LoVo (cell line): Measurements from ENCODE around the gene SPIRE1.
"Not testable (repeated sequence)": the region's sequence is repeated elsewhere in the genome, so short reads cannot be mapped to it uniquely, and the experiment has no call there.

Experiments
- DNase-seq: peaks from one replicate; pipeline ENCODE4 v3.0.0-alpha.2; 2016; ENCODE audit warnings: low spot score

Gene SPIRE1

GRCh38 chr18:12485479-12486105, 172.3 kb downstream of the SPIRE1 start:
- DNase-seq = no peak

- DNase-seq = not testable (repeated sequence)
Observed at GRCh38 chr18:12481915-12482314, 176.0 kb downstream of the SPIRE1 start.

- no peak for DNase-seq
Observed at GRCh38 chr18:12479982-12480381, 177.9 kb downstream of the SPIRE1 start.

GRCh38 chr18:12479536-12479935, 178.4 kb downstream of the SPIRE1 start:
- DNase-seq = no peak

GRCh38 chr18:12478269-12479047, 179.4 kb downstream of the SPIRE1 start:
- no peak for DNase-seq

- no peak for DNase-seq
Observed at GRCh38 chr18:12477606-12478005, 180.3 kb downstream of the SPIRE1 start.

- DNase-seq = no peak
Observed at GRCh38 chr18:12476955-12477354, 181.0 kb downstream of the SPIRE1 start.

- DNase-seq = no peak
Observed at GRCh38 chr18:12474876-12475275, 183.0 kb downstream of the SPIRE1 start.

- no peak for DNase-seq
Observed at GRCh38 chr18:12474146-12474545, 183.8 kb downstream of the SPIRE1 start.

- no peak for DNase-seq
Observed at GRCh38 chr18:12470382-12471075, 187.4 kb downstream of the SPIRE1 start.

GRCh38 chr18:12468445-12468844, 189.5 kb downstream of the SPIRE1 start:
- no peak for DNase-seq

- DNase-seq = no peak
Observed at GRCh38 chr18:12464731-12465130, 193.2 kb downstream of the SPIRE1 start.

- DNase-seq = no peak
Observed at GRCh38 chr18:12463191-12463590, 194.7 kb downstream of the SPIRE1 start.

- no peak for DNase-seq
Observed at GRCh38 chr18:12462242-12462641, 195.7 kb downstream of the SPIRE1 start.

GRCh38 chr18:12461326-12461725, 196.6 kb downstream of the SPIRE1 start:
- DNase-seq = no peak

- DNase-seq = no peak
Observed at GRCh38 chr18:12460874-12461273, 197.0 kb downstream of the SPIRE1 start.

- DNase-seq = no peak
Observed at GRCh38 chr18:12458771-12459170, 199.1 kb downstream of the SPIRE1 start.

- no peak for DNase-seq
Observed at GRCh38 chr18:12456441-12456840, 201.5 kb downstream of the SPIRE1 start.

- no peak for DNase-seq
Observed at GRCh38 chr18:12455496-12455895, 202.4 kb downstream of the SPIRE1 start.

GRCh38 chr18:12452784-12453183, 205.1 kb downstream of the SPIRE1 start:
- no peak for DNase-seq

GRCh38 chr18:12451428-12451827, 206.5 kb downstream of the SPIRE1 start:
- DNase-seq = no peak

GRCh38 chr18:12449051-12449785, 208.7 kb downstream of the SPIRE1 start:
- DNase-seq = no peak
